BLaER1 (cell line): ENCODE data around the gene TAF11.
"Not testable (repeated sequence)": the region's sequence is repeated elsewhere in the genome, so short reads cannot be mapped to it uniquely, and the experiment has no call there.

Source experiments
- H3K27ac ChIP-seq: shearing (Covaris generic); formaldehyde crosslinking; 2 replicates; pipeline ENCODE4 v1.8.1; 2022
- H3K27me3 ChIP-seq: shearing (Covaris generic); formaldehyde crosslinking; 2 replicates; pipeline ENCODE4 v1.8.1; 2022
- H3K36me3 ChIP-seq: shearing (Covaris generic); formaldehyde crosslinking; 2 replicates; pipeline ENCODE4 v1.8.1; 2022
- H3K4me1 ChIP-seq: shearing (Covaris generic); formaldehyde crosslinking; 2 replicates; pipeline ENCODE4 v1.8.1; 2022
- H3K4me2 ChIP-seq: shearing (Covaris generic); formaldehyde crosslinking; 2 replicates; pipeline ENCODE4 v1.8.1; 2022
- H3K4me3 ChIP-seq: shearing (Covaris generic); formaldehyde crosslinking; 2 replicates; pipeline ENCODE4 v1.8.1; 2022
- H3K9ac ChIP-seq: shearing (Covaris generic); formaldehyde crosslinking; 2 replicates; pipeline ENCODE4 v1.8.1; 2022
- H3K9me3 ChIP-seq: shearing (Covaris generic); formaldehyde crosslinking; 2 replicates; pipeline ENCODE4 v1.8.1; 2022
- H4K20me1 ChIP-seq: shearing (Covaris generic); formaldehyde crosslinking; 2 replicates; pipeline ENCODE4 v1.8.1; 2022
- Cebpa-rat ChIP-seq: shearing (Covaris generic); IDR thresholded peaks from 2 replicates; pipeline ENCODE4 v1.8.1; 2022

The TAF11 gene

GRCh38 chr6:34890533-34890925 is 2.7 kb upstream of the TAF11 start:
- peaks cover 50% of the 10 kb centered on the region for H3K4me1 ChIP-seq
- peaks cover 3% of the 10 kb centered on the region; the same call in 1 of the 2 replicates for H3K36me3 ChIP-seq
- TF ChIP-seq Cebpa-rat = no peak
- H3K27ac ChIP-seq = no peak overlapping the region
- H3K27me3 ChIP-seq = no peaks in the 10 kb centered on the region
- H3K4me3 ChIP-seq = peak overlapping the region; percentile 98
- H3K9ac ChIP-seq = peak overlapping the region; percentile 87
- H4K20me1 ChIP-seq = peaks cover 39% of the 10 kb centered on the region
- H3K9me3 ChIP-seq = no peaks in the 10 kb centered on the region
- peak overlapping the region; percentile 89 for H3K4me2 ChIP-seq

GRCh38 chr6:34888874-34889555 is 1.2 kb upstream of the TAF11 start, which contains the start of gene ANKS1A:
TSS of gene ANKS1A (plus strand) at chr6:34889255. CDS start at chr6:34889403, 148 bp downstream.
- H3K4me1 ChIP-seq = peaks cover 40% of the 10 kb centered on the region
- H3K36me3 ChIP-seq = peaks cover 9% of the 10 kb centered on the region
- peak within 1 kb of the TSS; percentile 87 for H3K9ac ChIP-seq
- no peak for TF ChIP-seq Cebpa-rat
- peak within 1 kb of the TSS; percentile 83 for H3K27ac ChIP-seq
- no peaks in the 10 kb centered on the region for H3K9me3 ChIP-seq
- peak within 1 kb of the TSS; percentile 98 for H3K4me3 ChIP-seq
- H3K27me3 ChIP-seq = no peaks in the 10 kb centered on the region
- peaks cover 39% of the 10 kb centered on the region for H4K20me1 ChIP-seq
- H3K4me2 ChIP-seq = peak within 1 kb of the TSS; percentile 89

GRCh38 chr6:34888514-34888856 is 643 bp upstream of the TAF11 start:
- no peak for TF ChIP-seq Cebpa-rat
- peak overlapping the region; percentile 87 for H3K9ac ChIP-seq
- no peaks in the 10 kb centered on the region for H3K27me3 ChIP-seq
- peak overlapping the region; percentile 89 for H3K4me2 ChIP-seq
- peaks cover 40% of the 10 kb centered on the region for H4K20me1 ChIP-seq
- peaks cover 40% of the 10 kb centered on the region for H3K4me1 ChIP-seq
- H3K4me3 ChIP-seq = peak overlapping the region; percentile 98
- H3K36me3 ChIP-seq = peaks cover 14% of the 10 kb centered on the region
- peak overlapping the region; percentile 83; the same call in 1 of the 2 replicates for H3K27ac ChIP-seq
- H3K9me3 ChIP-seq = no peaks in the 10 kb centered on the region

GRCh38 chr6:34885837-34886236 is 2.0 kb downstream of the TAF11 start:
- Histone ChIP-seq H3K4me1 (peaks cover 27% of the 10 kb centered on the region), H3K36me3 (peaks cover 34% of the 10 kb centered on the region), H3K4me2 (peak overlapping the region; percentile 89), H4K20me1 (peaks cover 21% of the 10 kb centered on the region), H3K9ac (peak overlapping the region; percentile 38; the same call in 1 of the 2 replicates)
- H3K27me3 ChIP-seq, H3K27ac ChIP-seq, H3K4me3 ChIP-seq, H3K9me3 ChIP-seq: not testable (repeated sequence)

GRCh38 chr6:34884996-34885395 is 2.8 kb downstream of the TAF11 start:
- no peak overlapping the region for H3K27ac ChIP-seq
- peaks cover 20% of the 10 kb centered on the region for H3K4me1 ChIP-seq
- peaks cover 38% of the 10 kb centered on the region for H3K36me3 ChIP-seq
- H3K4me3 ChIP-seq = no peak overlapping the region
- H3K27me3 ChIP-seq = no peaks in the 10 kb centered on the region
- H3K9ac ChIP-seq = no peak overlapping the region
- no peak for TF ChIP-seq Cebpa-rat
- H4K20me1 ChIP-seq = peaks cover 18% of the 10 kb centered on the region
- no peak overlapping the region for H3K4me2 ChIP-seq
- no peaks in the 10 kb centered on the region for H3K9me3 ChIP-seq

- H3K27me3 ChIP-seq, H3K9ac ChIP-seq, H3K9me3 ChIP-seq, H3K4me3 ChIP-seq, H3K4me2 ChIP-seq, H3K27ac ChIP-seq: not testable (repeated sequence)
- peaks cover 48% of the 10 kb centered on the region for H3K36me3 ChIP-seq
- H3K4me1 ChIP-seq = peaks cover 20% of the 10 kb centered on the region
- H4K20me1 ChIP-seq = peaks cover 24% of the 10 kb centered on the region
These were observed 3.8 kb downstream of the TAF11 start for GRCh38 chr6:34884073-34884472.

GRCh38 chr6:34877869-34878485 is 9.9 kb downstream of the TAF11 start:
- no peak overlapping the region for H3K27ac ChIP-seq
- H3K9ac ChIP-seq = no peak overlapping the region
- no peaks in the 10 kb centered on the region for H3K9me3 ChIP-seq
- no peaks in the 10 kb centered on the region for H3K4me1 ChIP-seq
- H3K27me3 ChIP-seq = no peaks in the 10 kb centered on the region
- TF ChIP-seq Cebpa-rat = no peak
- H3K4me3 ChIP-seq = no peak overlapping the region
- peaks cover 22% of the 10 kb centered on the region for H4K20me1 ChIP-seq
- H3K36me3 ChIP-seq = peaks cover 90% of the 10 kb centered on the region
- no peak overlapping the region for H3K4me2 ChIP-seq

- no peak overlapping the region for H3K4me2 ChIP-seq
- no peak overlapping the region for H3K9ac ChIP-seq
- H3K27ac ChIP-seq = no peak overlapping the region
- H3K36me3 ChIP-seq = peaks cover 90% of the 10 kb centered on the region
- H3K27me3 ChIP-seq = no peaks in the 10 kb centered on the region
- no peaks in the 10 kb centered on the region for H3K4me1 ChIP-seq
- TF ChIP-seq Cebpa-rat = no peak
- peaks cover 27% of the 10 kb centered on the region; the same call in 1 of the 2 replicates for H4K20me1 ChIP-seq
- H3K9me3 ChIP-seq = no peaks in the 10 kb centered on the region
- H3K4me3 ChIP-seq = no peak overlapping the region
These were observed 10.6 kb downstream of the TAF11 start for GRCh38 chr6:34877259-34877658.

- H3K4me2 ChIP-seq = no peak overlapping the region
- no peak overlapping the region for H3K27ac ChIP-seq
- no peaks in the 10 kb centered on the region for H3K27me3 ChIP-seq
- H3K36me3 ChIP-seq = peaks cover 90% of the 10 kb centered on the region
- no peak overlapping the region for H3K4me3 ChIP-seq
- H3K9me3 ChIP-seq = no peaks in the 10 kb centered on the region
- no peak for TF ChIP-seq Cebpa-rat
- H3K9ac ChIP-seq = no peak overlapping the region
- peaks cover 27% of the 10 kb centered on the region; the same call in 1 of the 2 replicates for H4K20me1 ChIP-seq
- H3K4me1 ChIP-seq = no peaks in the 10 kb centered on the region
These were observed 11.4 kb downstream of the TAF11 start for GRCh38 chr6:34876472-34876871.
